Fibroblast of lung (primary cell): ENCODE measurements around the gene PLEKHA6. TPM values are rescaled to one million over a fixed set of nuclear protein-coding genes. Genes with fewer than 3 reads are reported as not detected.

Source experiments
- DNase-seq, 2 donors: peaks; one replicate each; pipeline versions ENCODE4 v3.0.0 to v3.0.0-alpha.2; 2010; ENCODE audit warnings: low read depth in 2 of 2
- H2AFZ ChIP-seq: 2 replicates; pipeline ENCODE4 v1.5.1; 2012; ENCODE audit warnings: low read length, control low read depth, inconsistent platforms
- H3K27ac ChIP-seq: 2 replicates; pipeline ENCODE4 v1.5.1; 2011; ENCODE audit warnings: low read length, control low read depth; ENCODE audit not compliant: insufficient read depth
- H3K27me3 ChIP-seq: 2 replicates; pipeline ENCODE4 v1.5.1; 2011; ENCODE audit warnings: mild to moderate bottlenecking, low read length; ENCODE audit not compliant: control insufficient read depth, insufficient read depth
- H3K36me3 ChIP-seq: 2 replicates; pipeline ENCODE4 v1.5.1; 2011; ENCODE audit warnings: low read length; ENCODE audit not compliant: control insufficient read depth, insufficient read depth
- H3K4me1 ChIP-seq: 2 replicates; pipeline ENCODE4 v1.5.1; 2011; ENCODE audit warnings: low read length; ENCODE audit not compliant: control insufficient read depth, insufficient read depth; ENCODE audit errors: extremely low read depth
- H3K4me2 ChIP-seq: 2 replicates; pipeline ENCODE4 v1.5.1; 2011; ENCODE audit warnings: low read length, control low read depth; ENCODE audit not compliant: insufficient read depth; ENCODE audit errors: extremely low read depth
- H3K4me3 ChIP-seq, 4 experiments: fragments of 200-600 bp in 1 of 4; sonication (generic) in 1 of 4; replicated peaks in 1 of 4; 2 replicates each; pipeline ENCODE4 v1.5.1; 2011 to 2016; ENCODE audit warnings: low read length in 4 of 4, low read depth in 3 of 4, mild to moderate bottlenecking in 3 of 4, control low read depth in 2 of 4, inconsistent platforms in 1 of 4, mixed read lengths in 1 of 4; ENCODE audit not compliant: insufficient read depth in 1 of 4; ENCODE audit errors: control extremely low read depth in 1 of 4
- H3K79me2 ChIP-seq: 2 replicates; pipeline ENCODE4 v1.5.1; 2012; ENCODE audit warnings: mild to moderate bottlenecking, low read length, inconsistent platforms; ENCODE audit not compliant: control insufficient read depth, insufficient read depth
- H3K9ac ChIP-seq: 2 replicates; pipeline ENCODE4 v1.5.1; 2011; ENCODE audit warnings: mild to moderate bottlenecking, low read length, control low read depth; ENCODE audit not compliant: insufficient read depth
- H3K9me3 ChIP-seq: 2 replicates; pipeline ENCODE4 v1.5.1; 2012; ENCODE audit warnings: low read depth, low read length; ENCODE audit not compliant: control insufficient read depth, insufficient read depth
- H4K20me1 ChIP-seq: 2 replicates; pipeline ENCODE4 v1.5.1; 2011; ENCODE audit warnings: low read length; ENCODE audit not compliant: control insufficient read depth, insufficient read depth; ENCODE audit errors: extremely low read depth
- EZH2 ChIP-seq: IDR thresholded peaks from 2 replicates; pipeline ENCODE4 v1.5.1; 2012; ENCODE audit warnings: low read length, control low read depth, mild to moderate bottlenecking; ENCODE audit errors: missing control alignments
- polyA plus RNA-seq, 2 donors: library from polyadenylated mRNA; depleted of rRNA in 1 of 2; stranded (reverse) in 1 of 2; unstranded in 1 of 2; fragments of >200 nt; gene quantifications; 2 replicates each; pipeline ENCODE4 v1.2.1, GENCODE V29; 2011 to 2012; ENCODE audit warnings: missing spikeins in 1 of 2
- total RNA-seq: library from RNA; depleted of rRNA; stranded (reverse); fragments of >200 nt; gene quantifications from 2 replicates; pipeline ENCODE4 v1.2.1, GENCODE V29; 2014
- TF ChIP-seq, protein P1 (sequence below), 2 donors: IDR thresholded peaks in 1 of 2; conservative IDR thresholded peaks in 1 of 2; 1 replicate in 1 of 2; 2 replicates in 1 of 2; pipeline ENCODE4 v1.5.1; 2011 to 2012; ENCODE audit warnings: low read length in 2 of 2, control low read depth in 1 of 2, inconsistent platforms in 1 of 2, low read depth in 1 of 2, mild to moderate bottlenecking in 1 of 2

The PLEKHA6 gene
- total and polyA plus RNA-seq, 2 donors (not counting 1 experiment from before 2014, with no cell fraction given) = 3.8 to 4.3 TPM

DNA sequence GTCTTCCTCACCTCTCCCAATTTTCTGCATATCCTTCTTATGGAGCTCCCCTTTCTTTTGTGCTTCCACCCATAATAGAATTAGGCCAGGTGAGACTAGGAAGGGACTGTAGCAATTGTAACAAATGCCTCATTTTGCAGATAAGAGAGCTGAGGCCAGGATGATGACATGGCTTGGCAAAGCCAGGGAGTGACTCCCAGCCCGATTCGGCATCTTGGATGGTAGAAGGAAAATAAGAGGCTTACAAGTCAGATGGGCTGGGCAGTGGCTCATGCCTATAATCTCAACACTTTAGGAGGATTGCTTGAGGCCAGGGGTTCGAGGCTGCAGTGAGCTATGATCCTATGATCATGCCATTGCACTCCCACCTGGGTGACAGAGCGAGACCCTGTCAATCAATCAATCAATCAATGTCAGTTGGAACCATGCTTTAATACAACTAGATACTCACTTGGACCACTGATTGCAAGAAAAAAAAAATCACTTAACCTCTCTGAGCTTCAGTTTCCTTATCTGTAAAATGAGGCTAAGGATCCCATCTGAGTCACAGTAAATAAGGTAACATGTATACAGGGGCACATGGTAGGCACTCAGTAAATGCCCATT lies 51.6 kb downstream of the PLEKHA6 start:
- H3K27ac ChIP-seq = no peak overlapping the region
- H3K36me3 ChIP-seq = no peaks in the 10 kb centered on the region
- H3K9me3 ChIP-seq = no peaks in the 10 kb centered on the region
- no peak for TF ChIP-seq EZH2
- TF ChIP-seq, protein P1, sequence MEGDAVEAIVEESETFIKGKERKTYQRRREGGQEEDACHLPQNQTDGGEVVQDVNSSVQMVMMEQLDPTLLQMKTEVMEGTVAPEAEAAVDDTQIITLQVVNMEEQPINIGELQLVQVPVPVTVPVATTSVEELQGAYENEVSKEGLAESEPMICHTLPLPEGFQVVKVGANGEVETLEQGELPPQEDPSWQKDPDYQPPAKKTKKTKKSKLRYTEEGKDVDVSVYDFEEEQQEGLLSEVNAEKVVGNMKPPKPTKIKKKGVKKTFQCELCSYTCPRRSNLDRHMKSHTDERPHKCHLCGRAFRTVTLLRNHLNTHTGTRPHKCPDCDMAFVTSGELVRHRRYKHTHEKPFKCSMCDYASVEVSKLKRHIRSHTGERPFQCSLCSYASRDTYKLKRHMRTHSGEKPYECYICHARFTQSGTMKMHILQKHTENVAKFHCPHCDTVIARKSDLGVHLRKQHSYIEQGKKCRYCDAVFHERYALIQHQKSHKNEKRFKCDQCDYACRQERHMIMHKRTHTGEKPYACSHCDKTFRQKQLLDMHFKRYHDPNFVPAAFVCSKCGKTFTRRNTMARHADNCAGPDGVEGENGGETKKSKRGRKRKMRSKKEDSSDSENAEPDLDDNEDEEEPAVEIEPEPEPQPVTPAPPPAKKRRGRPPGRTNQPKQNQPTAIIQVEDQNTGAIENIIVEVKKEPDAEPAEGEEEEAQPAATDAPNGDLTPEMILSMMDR (conservative IDR thresholded peaks at IDR 0.05 in 1 of 2, IDR thresholded peaks at IDR 0.05 in 1 of 2; ENCODE audit: low read depth in 1 of 2, low read length in 2 of 2) = no peak
- no peak overlapping the region for H2AFZ ChIP-seq
- H3K9ac ChIP-seq = no peak overlapping the region
- H3K4me3 ChIP-seq = peak overlapping the region in 1 of 4 experiments; percentile 57
- no peak for DNase-seq
- H4K20me1 ChIP-seq = no peaks in the 10 kb centered on the region
- H3K4me2 ChIP-seq = peak overlapping the region; percentile 78
- peaks cover 2% of the 10 kb centered on the region for H3K27me3 ChIP-seq
- H3K79me2 ChIP-seq = no peaks in the 10 kb centered on the region
- H3K4me1 ChIP-seq = no peaks in the 10 kb centered on the region

DNA sequence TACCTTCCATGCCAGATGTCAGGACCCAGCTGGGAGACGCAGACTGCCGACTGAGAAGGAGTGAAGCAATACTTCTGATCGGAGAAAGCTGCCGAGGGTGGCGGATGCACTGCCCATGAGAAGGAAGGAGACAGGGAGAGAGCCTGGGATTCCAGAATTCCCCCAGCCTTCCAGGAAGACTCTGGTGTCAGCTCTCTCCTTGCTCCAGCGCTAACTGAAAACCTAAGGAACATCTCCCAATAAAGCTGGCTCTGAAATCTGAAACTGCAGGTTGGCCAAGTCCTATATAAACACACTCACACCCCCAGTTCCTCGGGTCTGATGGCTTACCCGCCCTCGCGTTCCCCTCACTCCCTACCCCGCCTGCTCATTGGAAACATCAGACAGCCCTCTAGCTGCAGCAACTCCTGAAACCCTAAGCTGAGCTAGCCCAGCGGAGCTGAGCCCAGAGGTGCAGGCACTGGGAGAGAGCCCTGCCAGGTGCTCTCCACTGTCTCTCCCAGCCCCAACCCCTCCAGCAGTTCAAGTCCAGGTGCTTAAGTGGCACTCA lies 52.3 kb downstream of the PLEKHA6 start:
- Histone ChIP-seq H3K4me3 (peak overlapping the region; percentile 5 to 57 (median 30)), H2AFZ (peak overlapping the region; percentile 1), H3K9me3 (no peaks in the 10 kb centered on the region), H3K9ac (no peak overlapping the region), H3K79me2 (no peaks in the 10 kb centered on the region), H4K20me1 (no peaks in the 10 kb centered on the region), H3K4me2 (peak overlapping the region; percentile 78), H3K36me3 (no peaks in the 10 kb centered on the region), H3K27me3 (peaks cover 2% of the 10 kb centered on the region), H3K4me1 (no peaks in the 10 kb centered on the region), H3K27ac (no peak overlapping the region)
- peak; percentile 19 to 73 for DNase-seq
- TF ChIP-seq, protein P1 (conservative IDR thresholded peaks at IDR 0.05 in 1 of 2, IDR thresholded peaks at IDR 0.05 in 1 of 2; ENCODE audit: low read depth in 1 of 2, low read length in 2 of 2) = peak; percentile 13 to 43
- TF ChIP-seq EZH2 = no peak

DNA sequence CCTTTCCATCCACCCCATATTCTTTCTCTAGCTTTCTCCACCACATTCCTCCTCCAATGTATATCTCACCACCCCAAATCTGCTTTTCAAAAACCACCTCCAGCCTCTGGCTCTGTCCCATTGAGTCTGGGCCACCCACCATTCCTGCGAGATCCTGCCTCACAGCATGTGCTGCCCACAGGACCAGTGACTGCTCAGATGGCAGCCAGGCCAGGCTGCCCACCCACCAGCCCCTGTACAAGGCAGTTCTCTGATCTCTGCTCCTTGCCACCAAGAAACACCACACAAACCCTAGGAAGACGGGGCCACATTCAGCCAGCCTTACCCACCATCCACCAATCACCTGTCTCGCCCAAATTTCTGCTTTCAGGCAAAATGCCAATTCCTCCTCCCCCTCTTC lies 53.7 kb downstream of the PLEKHA6 start:
- no peak for TF ChIP-seq EZH2
- TF ChIP-seq, protein P1 (conservative IDR thresholded peaks at IDR 0.05 in 1 of 2, IDR thresholded peaks at IDR 0.05 in 1 of 2; ENCODE audit: low read depth in 1 of 2, low read length in 2 of 2) = no peak
- no peaks in the 10 kb centered on the region for H4K20me1 ChIP-seq
- no peaks in the 10 kb centered on the region for H3K79me2 ChIP-seq
- no peak overlapping the region for H3K27ac ChIP-seq
- H2AFZ ChIP-seq = no peak overlapping the region
- no peak overlapping the region for H3K9ac ChIP-seq
- H3K4me3 ChIP-seq = no peak overlapping the region
- no peak for DNase-seq
- H3K4me1 ChIP-seq = no peaks in the 10 kb centered on the region
- peaks cover 2% of the 10 kb centered on the region for H3K27me3 ChIP-seq
- no peaks in the 10 kb centered on the region for H3K9me3 ChIP-seq
- H3K36me3 ChIP-seq = no peaks in the 10 kb centered on the region
- no peak overlapping the region for H3K4me2 ChIP-seq
